Renal cortical epithelial cell (primary cell): ENCODE results near the gene WWOX. TPM values are rescaled to one million over a fixed set of nuclear protein-coding genes. Genes with fewer than 3 reads are reported as not detected.

Experiments used
- DNase-seq: peaks from one replicate; pipeline ENCODE4 v3.0.0-alpha.2; 2011; ENCODE audit warnings: low read depth
- total RNA-seq: library from RNA; depleted of rRNA; stranded (reverse); fragments of >200 nt; gene quantifications from 2 replicates; pipeline ENCODE4 v1.2.3, GENCODE V29; 2014

Gene WWOX
- total RNA-seq, 1 donor from 2014 or later = 29.5 TPM

- DNase-seq = peak; percentile 12
Observed at GRCh38 chr16:79061181-79061580, 961.7 kb downstream of the WWOX start.

GRCh38 chr16:79062336-79062735 is 962.9 kb downstream of the WWOX start:
- DNase-seq = no peak

GRCh38 chr16:79062821-79063220 is 963.4 kb downstream of the WWOX start:
- no peak for DNase-seq

GRCh38 chr16:79064256-79064972 is 965.0 kb downstream of the WWOX start:
- DNase-seq = no peak

GRCh38 chr16:79066561-79066960 is 967.1 kb downstream of the WWOX start:
- DNase-seq = no peak

GRCh38 chr16:79067600-79067999 is 968.1 kb downstream of the WWOX start:
- peak; percentile 3 for DNase-seq

- DNase-seq = no peak
Observed at GRCh38 chr16:79069121-79069520, 969.7 kb downstream of the WWOX start.

GRCh38 chr16:79069633-79070032 is 970.2 kb downstream of the WWOX start:
- DNase-seq = no peak

GRCh38 chr16:79071424-79071823 is 972.0 kb downstream of the WWOX start:
- no peak for DNase-seq

GRCh38 chr16:79072517-79072916 is 973.1 kb downstream of the WWOX start:
- DNase-seq = no peak

GRCh38 chr16:79073566-79073965 is 974.1 kb downstream of the WWOX start:
- no peak for DNase-seq

GRCh38 chr16:79074541-79074940 is 975.1 kb downstream of the WWOX start:
- no peak for DNase-seq

GRCh38 chr16:79074951-79075350 is 975.5 kb downstream of the WWOX start:
- DNase-seq = no peak

- DNase-seq = no peak
Observed at GRCh38 chr16:79076047-79076767, 976.8 kb downstream of the WWOX start.

GRCh38 chr16:79077346-79077745 is 977.9 kb downstream of the WWOX start:
- no peak for DNase-seq

GRCh38 chr16:79079656-79080420 is 980.4 kb downstream of the WWOX start:
- DNase-seq = no peak

GRCh38 chr16:79081297-79082066 is 982.0 kb downstream of the WWOX start:
- DNase-seq = no peak

GRCh38 chr16:79082970-79083369 is 983.5 kb downstream of the WWOX start:
- DNase-seq = no peak

GRCh38 chr16:79083508-79084299 is 984.2 kb downstream of the WWOX start:
- no peak for DNase-seq

GRCh38 chr16:79088971-79089370 is 989.5 kb downstream of the WWOX start:
- no peak for DNase-seq

GRCh38 chr16:79089735-79090284 is 990.4 kb downstream of the WWOX start:
- DNase-seq = no peak
